ENCODE data around the gene CCDC7. TPM values are rescaled to one million over a fixed set of nuclear protein-coding genes. Genes with fewer than 3 reads are reported as not detected.

The CCDC7 gene
- total RNA-seq, 1 experiment from 2014 or later = 6.0 TPM

- ATAC-seq = no peak
These were observed 170.5 kb downstream of the CCDC7 start for GRCh38 chr10:32616438-32616837.

GRCh38 chr10:32618482-32618881 is 172.5 kb downstream of the CCDC7 start:
- BruUV-seq (replicated peaks) = no TSS peak
- Histone ChIP-seq H3K9me3 (ENCODE audit: control insufficient read depth, insufficient read depth, low read depth, low read length) (no peaks in the 10 kb centered on the region), H3K4me3 (ENCODE audit: low read depth in 2 of 2, low read length in 2 of 2) (no peak overlapping the region), H3K27me3 (ENCODE audit: control insufficient read depth, insufficient read depth, low read length) (no peaks in the 10 kb centered on the region), H3K4me1 (ENCODE audit: control insufficient read depth, insufficient read depth, low read length) (no peaks in the 10 kb centered on the region), H3K36me3 (ENCODE audit: control insufficient read depth, insufficient read depth, low read length) (no peaks in the 10 kb centered on the region), H3K27ac (ENCODE audit: low read length) (no peak overlapping the region)
- no peak for DNase-seq (ENCODE audit: low read depth, low spot score)
- intact Hi-C loops (cut with micrococcal nuclease; ENCODE audit: unreplicated experiment) = no loop called here
- no peak for ATAC-seq
- POLR2A ChIA-PET = no interaction called here
- CTCF ChIA-PET = no interaction called here
- TF ChIP-seq REST (IDR thresholded peaks at IDR 0.05; ENCODE audit: insufficient read depth in 1 of 2, low read depth in 2 of 2, low read length in 1 of 2) (no peak), SIN3A (IDR thresholded peaks at IDR 0.05; ENCODE audit: borderline replicate concordance, insufficient read depth, low read depth, low read length) (no peak), POLR2AphosphoS5 (IDR thresholded peaks at IDR 0.05; ENCODE audit: low read depth, low read length) (no peak), CTCF (IDR thresholded peaks at IDR 0.05) (no peak), TCF7L2 (IDR thresholded peaks at IDR 0.05; ENCODE audit: low read depth, low read length) (no peak)
- in situ Hi-C loops (cut with HindIII; ENCODE audit: low pct_unique_long_range_greater_than_20kb, low sequenced_read_pairs) = no loop called here

More at GRCh38 chr10:32616438-32616837, 170.5 kb downstream of the CCDC7 start:
- DNase-seq (ENCODE audit: low read depth, low spot score) = no peak
- H3K36me3 ChIP-seq (ENCODE audit: control insufficient read depth, insufficient read depth, low read length) = no peaks in the 10 kb centered on the region
- no peaks in the 10 kb centered on the region for H3K4me1 ChIP-seq (ENCODE audit: control insufficient read depth, insufficient read depth, low read length)
- H3K4me3 ChIP-seq (ENCODE audit: low read depth in 2 of 2, low read length in 2 of 2) = no peak overlapping the region
- POLR2A ChIA-PET = no interaction called here
- H3K9me3 ChIP-seq (ENCODE audit: control insufficient read depth, insufficient read depth, low read depth, low read length) = no peaks in the 10 kb centered on the region
- TF ChIP-seq SIN3A (IDR thresholded peaks at IDR 0.05; ENCODE audit: borderline replicate concordance, insufficient read depth, low read depth, low read length) (no peak), POLR2AphosphoS5 (IDR thresholded peaks at IDR 0.05; ENCODE audit: low read depth, low read length) (no peak), TCF7L2 (IDR thresholded peaks at IDR 0.05; ENCODE audit: low read depth, low read length) (no peak), CTCF (IDR thresholded peaks at IDR 0.05) (no peak), REST (IDR thresholded peaks at IDR 0.05; ENCODE audit: insufficient read depth in 1 of 2, low read depth in 2 of 2, low read length in 1 of 2) (no peak)
- in situ Hi-C loops (cut with HindIII; ENCODE audit: low pct_unique_long_range_greater_than_20kb, low sequenced_read_pairs) (no loop called here), intact Hi-C loops (cut with micrococcal nuclease; ENCODE audit: unreplicated experiment) (no loop called here)
- no TSS peak for BruUV-seq (replicated peaks)
- no peak overlapping the region for H3K27ac ChIP-seq (ENCODE audit: low read length)
- CTCF ChIA-PET = no interaction called here
- no peaks in the 10 kb centered on the region for H3K27me3 ChIP-seq (ENCODE audit: control insufficient read depth, insufficient read depth, low read length)
